MCF 10A (cell line): ENCODE measurements around the gene ZNF681. TPM values are rescaled to one million over a fixed set of nuclear protein-coding genes. Genes with fewer than 3 reads are reported as not detected.

Experiments used
- BruUV-seq: library from RNA; stranded (reverse); fragments of 400-500 nt; replicated peaks from 2 replicates; lab custom pipeline; 2021; lab: Mats Ljungman, UMichigan
- CTCF ChIA-PET: fragments of 300-600 bp; sonication (Branson Sonifier 250); formaldehyde crosslinking; extraction: SDS; loops from one replicate; lab custom pipeline; 2021; ENCODE audit warnings: antibody characterized with exemption, inconsistent platforms; lab: Yijun Ruan, JAX
- POLR2A ChIA-PET: fragments of 300-600, 350-650 bp; sonication (Branson Sonifier 250); formaldehyde crosslinking; extraction: SDS; loops from one replicate; lab custom pipeline; 2020; ENCODE audit warnings: antibody characterized with exemption, inconsistent platforms; lab: Yijun Ruan, JAX
- DNase-seq: peaks from one replicate; pipeline ENCODE4 v3.0.0-alpha.2; 2018; ENCODE audit not compliant: unreplicated experiment
- H3K27ac Mint-ChIP-seq: one replicate; pipeline ENCODE4 v1.8.0; 2022; ENCODE audit warnings: mild to moderate bottlenecking, low read depth, mixed read lengths; ENCODE audit not compliant: unreplicated experiment
- H3K27me3 Mint-ChIP-seq: one replicate; pipeline ENCODE4 v1.8.0; 2022; ENCODE audit warnings: mixed read lengths; ENCODE audit not compliant: insufficient read depth, unreplicated experiment
- H3K36me3 Mint-ChIP-seq: one replicate; pipeline ENCODE4 v1.8.0; 2022; ENCODE audit warnings: mild to moderate bottlenecking, moderate library complexity, mixed read lengths; ENCODE audit not compliant: insufficient read depth, unreplicated experiment
- H3K4me1 Mint-ChIP-seq: one replicate; pipeline ENCODE4 v1.8.0; 2022; ENCODE audit warnings: mixed read lengths; ENCODE audit not compliant: insufficient read depth, unreplicated experiment
- H3K4me3 Mint-ChIP-seq: one replicate; pipeline ENCODE4 v1.8.0; 2022; ENCODE audit warnings: mild to moderate bottlenecking, moderate library complexity, mixed read lengths; ENCODE audit not compliant: unreplicated experiment
- H3K9me3 Mint-ChIP-seq: one replicate; pipeline ENCODE4 v1.8.0; 2022; ENCODE audit warnings: mixed read lengths; ENCODE audit not compliant: unreplicated experiment
- intact Hi-C: fragments of 100-400 bp; cut with micrococcal nuclease; formaldehyde crosslinking; loops from 2 replicates; pipeline ENCODE4 v1.14.1; 2022
- total RNA-seq: library from RNA; stranded (reverse); gene quantifications from 2 replicates; pipeline ENCODE4 v1.2.3, GENCODE V29; 2022
- TF ChIP-seq, protein P1 (sequence below): fragments of 200-600 bp; IDR thresholded peaks from one replicate; pipeline ENCODE4 v1.8.0; 2022; ENCODE audit warnings: antibody characterized with exemption, mild to moderate bottlenecking; ENCODE audit not compliant: unreplicated experiment

ZNF681 gene
- total RNA-seq, 1 experiment from 2014 or later, result not detected

DNA sequence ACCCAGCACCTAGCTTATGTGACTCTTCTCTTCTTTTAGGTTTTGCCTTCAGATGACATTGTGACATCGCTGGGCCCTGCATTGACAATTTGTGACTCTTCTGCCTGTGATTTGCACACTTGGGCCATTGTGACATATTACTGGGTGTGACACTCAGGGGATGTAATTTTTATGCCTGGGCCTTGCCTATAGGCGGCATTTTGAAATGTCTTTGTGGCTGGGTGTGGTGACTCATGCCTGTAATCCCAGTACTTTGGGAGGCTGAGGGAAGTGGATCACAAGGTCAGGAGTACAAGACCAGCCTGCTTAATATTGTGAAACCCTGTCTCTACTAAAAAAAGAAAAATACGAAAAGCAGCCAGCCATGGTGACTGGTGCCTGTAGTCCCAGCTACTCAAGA lies 28.4 kb upstream of the ZNF681 start:
- peak; percentile 54 for DNase-seq
- intact Hi-C loops, result no loop called here
- H3K27ac Mint-ChIP-seq, result no peak overlapping the region
- POLR2A ChIA-PET, result no interaction called here
- H3K4me1 Mint-ChIP-seq, result no peaks in the 10 kb centered on the region
- no peaks in the 10 kb centered on the region for H3K36me3 Mint-ChIP-seq
- TF ChIP-seq, protein P1, sequence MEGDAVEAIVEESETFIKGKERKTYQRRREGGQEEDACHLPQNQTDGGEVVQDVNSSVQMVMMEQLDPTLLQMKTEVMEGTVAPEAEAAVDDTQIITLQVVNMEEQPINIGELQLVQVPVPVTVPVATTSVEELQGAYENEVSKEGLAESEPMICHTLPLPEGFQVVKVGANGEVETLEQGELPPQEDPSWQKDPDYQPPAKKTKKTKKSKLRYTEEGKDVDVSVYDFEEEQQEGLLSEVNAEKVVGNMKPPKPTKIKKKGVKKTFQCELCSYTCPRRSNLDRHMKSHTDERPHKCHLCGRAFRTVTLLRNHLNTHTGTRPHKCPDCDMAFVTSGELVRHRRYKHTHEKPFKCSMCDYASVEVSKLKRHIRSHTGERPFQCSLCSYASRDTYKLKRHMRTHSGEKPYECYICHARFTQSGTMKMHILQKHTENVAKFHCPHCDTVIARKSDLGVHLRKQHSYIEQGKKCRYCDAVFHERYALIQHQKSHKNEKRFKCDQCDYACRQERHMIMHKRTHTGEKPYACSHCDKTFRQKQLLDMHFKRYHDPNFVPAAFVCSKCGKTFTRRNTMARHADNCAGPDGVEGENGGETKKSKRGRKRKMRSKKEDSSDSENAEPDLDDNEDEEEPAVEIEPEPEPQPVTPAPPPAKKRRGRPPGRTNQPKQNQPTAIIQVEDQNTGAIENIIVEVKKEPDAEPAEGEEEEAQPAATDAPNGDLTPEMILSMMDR, result no peak
- H3K4me3 Mint-ChIP-seq, result no peak overlapping the region
- BruUV-seq, result no TSS peak
- no peaks in the 10 kb centered on the region for H3K27me3 Mint-ChIP-seq
- H3K9me3 Mint-ChIP-seq, result peaks cover 26% of the 10 kb centered on the region
- CTCF ChIA-PET, result no interaction called here

DNA sequence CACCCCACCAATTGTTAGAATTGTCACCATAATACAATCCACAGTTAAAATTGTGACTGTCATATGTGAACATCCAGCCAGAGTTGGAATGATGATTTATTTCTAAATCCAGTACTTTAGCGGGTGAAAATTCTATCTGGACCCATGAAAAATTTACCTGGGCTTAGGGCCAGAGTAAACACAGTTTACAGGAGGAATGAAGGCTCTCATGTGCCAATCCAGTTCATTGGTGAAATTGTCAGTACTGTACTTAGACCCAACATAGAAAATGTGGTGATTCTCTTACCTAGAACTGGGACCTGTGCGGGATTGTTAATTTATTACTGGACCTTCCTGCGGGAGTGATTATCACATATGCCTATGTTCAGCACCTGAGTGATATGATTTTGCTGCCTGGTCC lies 27.3 kb upstream of the ZNF681 start:
- H3K4me1 Mint-ChIP-seq, result no peaks in the 10 kb centered on the region
- DNase-seq, result no peak
- H3K4me3 Mint-ChIP-seq, result no peak overlapping the region
- intact Hi-C loops, result no loop called here
- no peaks in the 10 kb centered on the region for H3K36me3 Mint-ChIP-seq
- BruUV-seq, result no TSS peak
- H3K27me3 Mint-ChIP-seq, result no peaks in the 10 kb centered on the region
- CTCF ChIA-PET, result no interaction called here
- TF ChIP-seq, protein P1, result no peak
- H3K27ac Mint-ChIP-seq, result no peak overlapping the region
- H3K9me3 Mint-ChIP-seq, result peaks cover 26% of the 10 kb centered on the region
- POLR2A ChIA-PET, result no interaction called here

DNA sequence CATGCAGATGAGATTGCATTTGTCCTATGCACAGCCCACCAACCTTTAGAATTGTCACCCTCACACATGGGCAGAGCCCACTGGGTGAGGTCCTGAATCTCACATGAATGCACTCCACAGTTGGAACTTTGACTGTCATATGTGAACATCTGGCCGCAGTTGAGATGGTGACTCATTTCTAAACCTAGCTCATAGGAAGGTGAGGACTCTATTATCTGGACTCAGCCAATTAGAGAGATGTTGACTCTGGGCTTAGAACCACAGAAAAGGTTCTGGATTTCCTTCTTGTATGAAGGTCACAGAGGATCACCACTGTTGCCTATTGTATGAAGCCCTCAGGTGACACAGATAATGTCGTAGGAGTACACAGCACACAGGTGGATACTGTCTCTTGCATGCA lies 25.6 kb upstream of the ZNF681 start:
- DNase-seq, result no peak
- ChIA-PET POLR2A (no interaction called here), CTCF (no interaction called here)
- Mint-ChIP-seq H3K4me3 (no peak overlapping the region), H3K4me1 (no peaks in the 10 kb centered on the region), H3K9me3 (peaks cover 32% of the 10 kb centered on the region), H3K27me3 (no peaks in the 10 kb centered on the region), H3K36me3 (no peaks in the 10 kb centered on the region), H3K27ac (no peak overlapping the region)
- no TSS peak for BruUV-seq
- intact Hi-C loops, result no loop called here
- TF ChIP-seq, protein P1, result no peak

DNA sequence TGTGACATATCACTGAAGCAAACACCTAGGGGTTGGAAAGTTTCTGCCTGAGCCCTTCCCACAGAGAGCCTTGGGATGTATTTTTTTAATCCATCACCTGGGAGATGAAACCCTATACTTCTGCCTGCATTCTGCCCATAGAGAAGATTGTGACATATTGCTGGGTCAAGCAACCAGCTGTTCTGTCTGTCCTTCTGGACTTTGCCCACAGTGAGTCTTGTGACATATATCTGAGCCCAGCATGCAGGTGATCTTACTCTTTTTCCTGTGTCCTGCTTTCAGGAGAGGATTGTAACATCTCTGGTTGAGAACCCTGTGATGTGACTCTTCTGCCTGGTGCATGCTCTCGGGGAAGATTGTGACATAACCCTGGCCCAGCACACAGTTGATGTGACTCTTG lies 24.9 kb upstream of the ZNF681 start:
- no peak overlapping the region for H3K27ac Mint-ChIP-seq
- intact Hi-C loops, result no loop called here
- BruUV-seq, result no TSS peak
- DNase-seq, result no peak
- H3K9me3 Mint-ChIP-seq, result peaks cover 32% of the 10 kb centered on the region
- H3K36me3 Mint-ChIP-seq, result no peaks in the 10 kb centered on the region
- H3K27me3 Mint-ChIP-seq, result no peaks in the 10 kb centered on the region
- ChIA-PET POLR2A (no interaction called here), CTCF (no interaction called here)
- no peaks in the 10 kb centered on the region for H3K4me1 Mint-ChIP-seq
- H3K4me3 Mint-ChIP-seq, result no peak overlapping the region
- TF ChIP-seq, protein P1, result no peak
